AG09319 (cell line): ENCODE measurements around the gene EVX1.

Experiments
- DNase-seq: peaks from one replicate; pipeline ENCODE4 v3.0.0-alpha.2; 2010; ENCODE audit warnings: low read depth; ENCODE audit errors: extremely low read depth
- TF ChIP-seq, protein P1 (sequence below): IDR thresholded peaks from 2 replicates; pipeline ENCODE4 v1.5.1; 2011; ENCODE audit warnings: low read depth, mild to moderate bottlenecking, inconsistent platforms, low read length, moderate library complexity

EVX1 gene

DNA sequence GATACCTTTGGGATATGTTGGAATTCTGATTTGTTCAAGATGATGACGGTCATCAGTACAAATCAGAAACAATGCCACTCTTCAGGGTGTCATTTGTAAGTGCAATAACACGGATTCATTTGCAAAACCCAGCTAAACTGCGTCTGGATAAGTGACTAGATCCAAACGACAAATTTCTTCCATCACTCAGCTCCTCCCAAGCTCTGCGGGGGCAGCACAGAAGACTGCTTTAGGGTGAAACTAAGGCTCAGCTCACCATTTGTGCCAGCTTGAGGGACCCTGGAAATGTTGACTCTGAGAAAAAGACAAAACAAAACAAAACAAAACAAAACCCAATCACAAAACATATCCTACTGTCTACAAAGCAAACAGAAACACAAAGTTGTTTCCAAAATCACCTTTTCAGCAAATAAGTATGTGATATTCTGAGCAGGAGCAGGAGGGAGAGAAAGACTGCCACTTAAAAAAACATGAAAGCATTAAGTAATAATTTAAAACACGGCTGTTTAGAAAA, 8.0 kb downstream of the EVX1 start:
- TF ChIP-seq, protein P1, sequence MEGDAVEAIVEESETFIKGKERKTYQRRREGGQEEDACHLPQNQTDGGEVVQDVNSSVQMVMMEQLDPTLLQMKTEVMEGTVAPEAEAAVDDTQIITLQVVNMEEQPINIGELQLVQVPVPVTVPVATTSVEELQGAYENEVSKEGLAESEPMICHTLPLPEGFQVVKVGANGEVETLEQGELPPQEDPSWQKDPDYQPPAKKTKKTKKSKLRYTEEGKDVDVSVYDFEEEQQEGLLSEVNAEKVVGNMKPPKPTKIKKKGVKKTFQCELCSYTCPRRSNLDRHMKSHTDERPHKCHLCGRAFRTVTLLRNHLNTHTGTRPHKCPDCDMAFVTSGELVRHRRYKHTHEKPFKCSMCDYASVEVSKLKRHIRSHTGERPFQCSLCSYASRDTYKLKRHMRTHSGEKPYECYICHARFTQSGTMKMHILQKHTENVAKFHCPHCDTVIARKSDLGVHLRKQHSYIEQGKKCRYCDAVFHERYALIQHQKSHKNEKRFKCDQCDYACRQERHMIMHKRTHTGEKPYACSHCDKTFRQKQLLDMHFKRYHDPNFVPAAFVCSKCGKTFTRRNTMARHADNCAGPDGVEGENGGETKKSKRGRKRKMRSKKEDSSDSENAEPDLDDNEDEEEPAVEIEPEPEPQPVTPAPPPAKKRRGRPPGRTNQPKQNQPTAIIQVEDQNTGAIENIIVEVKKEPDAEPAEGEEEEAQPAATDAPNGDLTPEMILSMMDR = no peak
- no peak for DNase-seq

DNA sequence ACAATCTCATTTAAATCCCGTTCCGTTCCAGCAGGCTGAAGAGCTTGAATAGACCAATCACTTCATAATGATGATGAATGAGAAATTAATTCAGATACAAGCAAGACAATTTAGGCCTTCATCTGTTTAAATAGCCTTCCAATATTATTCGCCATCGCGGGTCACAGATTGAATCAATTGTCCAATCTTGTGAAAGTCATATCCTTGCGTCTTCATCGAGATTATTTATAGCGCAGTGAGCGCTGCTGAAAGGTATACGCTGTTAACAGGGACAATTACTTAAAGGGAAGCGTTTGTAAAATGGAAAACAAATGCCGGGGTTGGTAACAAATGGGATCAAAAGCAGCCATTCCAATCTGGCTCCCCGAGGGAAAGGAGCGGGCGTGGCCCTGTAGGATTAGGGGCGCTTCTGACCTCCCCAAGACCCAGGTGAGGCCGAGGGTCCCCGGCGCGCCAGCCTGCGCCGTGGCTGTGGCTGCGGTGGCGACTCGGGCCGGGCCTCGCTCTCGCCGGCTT, 8.6 kb downstream of the EVX1 start:
- TF ChIP-seq, protein P1 = no peak
- DNase-seq = no peak

DNA sequence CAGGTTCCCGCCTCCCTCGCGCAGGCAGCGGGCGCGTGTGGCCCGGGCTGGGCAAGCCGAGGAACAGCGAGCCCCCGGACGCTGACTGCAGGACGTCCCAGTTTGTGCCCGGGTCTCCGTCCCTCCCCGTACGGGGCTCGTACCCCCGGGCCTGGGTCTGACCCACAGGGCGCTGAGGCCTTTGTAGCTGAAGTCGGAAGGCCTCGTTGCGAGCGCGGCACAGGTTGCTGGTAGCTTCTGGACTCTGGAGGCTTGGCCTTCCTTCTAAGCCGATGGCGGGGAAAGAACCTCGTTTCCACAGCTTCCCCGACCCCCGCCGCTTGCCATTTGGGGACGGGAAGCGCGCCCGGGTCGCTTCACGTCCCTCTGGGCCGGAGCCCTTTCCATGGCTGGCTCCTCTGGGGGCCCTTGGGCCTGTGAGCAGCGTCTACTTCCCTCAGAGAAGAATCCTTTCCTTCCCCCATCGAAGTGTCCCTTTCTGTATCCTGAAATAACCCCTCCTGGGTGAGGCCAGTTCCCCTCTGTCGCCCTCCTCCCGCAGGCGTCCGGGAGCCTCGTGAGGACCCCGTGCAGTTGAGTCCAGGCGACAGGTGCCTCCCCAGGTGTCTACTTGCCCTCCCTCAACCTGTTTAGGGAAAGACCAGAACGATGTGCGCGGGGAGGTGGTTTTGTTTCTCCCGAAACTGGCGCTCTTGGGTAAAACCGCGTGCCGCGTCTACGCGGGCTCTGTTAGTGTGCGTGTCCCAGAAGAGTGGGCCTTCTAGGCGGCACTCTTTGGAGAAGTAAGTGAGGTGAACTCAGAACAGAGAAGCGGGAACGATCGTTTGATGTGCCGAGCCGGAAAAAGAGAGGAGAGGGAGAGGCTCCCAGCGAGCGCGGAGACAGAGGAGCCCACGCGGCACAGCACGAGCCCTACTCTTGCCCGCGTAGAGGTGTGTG, 9.3 kb downstream of the EVX1 start:
- no peak for DNase-seq
- TF ChIP-seq, protein P1 = no peak

DNA sequence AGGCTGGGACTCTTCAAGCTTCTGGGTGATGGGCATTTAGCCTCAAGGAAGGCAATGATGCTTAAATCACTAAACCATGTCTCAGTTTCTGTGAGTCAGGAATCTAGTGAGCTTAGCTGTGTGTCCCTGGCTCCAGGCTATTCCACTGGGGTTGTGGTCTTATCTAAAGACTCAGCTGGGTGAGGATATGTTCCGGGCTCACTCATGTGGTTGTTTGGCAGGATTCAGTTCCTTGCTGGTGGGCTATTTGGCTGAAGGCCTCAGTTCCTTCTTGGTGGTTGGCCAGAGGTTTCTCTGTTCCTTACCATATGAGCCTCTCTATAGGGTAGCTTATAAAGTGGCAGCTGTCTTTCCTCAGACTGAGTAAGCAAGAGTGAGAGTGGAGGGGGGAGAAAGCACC, 12.0 kb downstream of the EVX1 start:
- no peak for DNase-seq
- TF ChIP-seq, protein P1 = no peak

DNA sequence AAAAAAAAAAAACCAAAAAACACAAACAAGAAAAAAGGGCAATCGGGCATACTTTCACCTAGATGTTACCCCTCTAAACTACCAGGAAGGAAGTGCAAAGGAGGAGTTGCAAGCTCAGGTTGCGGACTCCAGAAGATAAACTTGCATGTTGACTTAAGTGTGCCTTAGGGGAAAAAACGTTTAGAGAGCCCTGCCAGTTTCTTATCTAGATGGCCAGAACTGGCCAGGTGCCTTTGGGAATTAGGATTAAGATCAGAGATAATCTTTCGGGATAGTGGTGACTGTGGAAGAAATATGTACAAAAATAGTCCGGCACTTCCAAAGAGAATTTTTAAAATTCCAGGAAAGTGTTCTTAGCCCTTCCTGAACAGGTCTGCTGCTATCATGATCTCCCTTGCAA, 17.6 kb downstream of the EVX1 start:
- TF ChIP-seq, protein P1 = no peak
- DNase-seq = no peak

DNA sequence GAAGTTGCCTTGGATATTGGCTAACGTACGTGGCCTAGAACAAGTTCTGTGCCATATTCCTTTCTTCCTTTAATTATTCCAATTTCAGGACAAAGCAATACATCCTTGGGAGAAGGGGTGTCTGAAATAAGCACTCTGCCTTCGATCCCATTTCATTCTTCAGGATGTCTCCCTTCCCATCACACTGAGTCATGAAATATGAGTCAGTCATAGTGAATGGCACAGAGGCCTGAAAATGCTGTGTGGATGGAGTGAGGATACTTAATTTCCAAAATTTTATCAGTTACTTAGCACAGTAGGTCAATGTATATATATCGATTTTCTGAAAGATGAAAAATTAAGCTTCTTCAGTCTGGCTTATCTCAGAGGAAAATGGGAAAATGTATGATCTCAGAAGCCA, 19.5 kb downstream of the EVX1 start:
- TF ChIP-seq, protein P1 = no peak
- DNase-seq = no peak

DNA sequence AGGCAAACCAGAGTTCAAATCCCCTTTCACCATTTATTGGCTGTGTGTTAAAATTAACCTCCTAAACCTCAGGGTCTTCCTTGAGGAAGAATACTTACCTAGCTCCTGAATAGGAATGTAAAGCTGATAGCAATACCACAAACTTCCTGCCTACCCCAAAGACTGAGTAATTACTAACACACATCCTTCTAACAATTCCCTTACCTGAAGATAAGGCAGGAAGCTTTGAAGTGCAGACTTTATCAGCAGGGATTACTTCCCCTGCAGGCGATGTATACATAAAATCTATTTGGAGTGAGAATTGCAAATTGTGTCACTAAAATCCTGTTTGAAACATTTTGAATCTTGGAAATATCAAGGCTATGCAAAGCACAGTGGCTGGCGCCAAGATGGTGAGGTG, 21.2 kb downstream of the EVX1 start:
- TF ChIP-seq, protein P1 = no peak
- DNase-seq = no peak
